HG03469 (cell line): ENCODE data around the gene SLC7A9.
"Not testable (repeated sequence)": the region's sequence is repeated elsewhere in the genome, so short reads cannot be mapped to it uniquely, and the experiment has no call there.

Experiments used
- ATAC-seq: cut with Tn5 transposase; IDR thresholded peaks from one replicate; pipeline ENCODE4 v1.9.1; 2021; ENCODE audit warnings: mild to moderate bottlenecking, moderate library complexity, moderate number of reproducible peaks; ENCODE audit not compliant: unreplicated experiment

SLC7A9 gene

DNA sequence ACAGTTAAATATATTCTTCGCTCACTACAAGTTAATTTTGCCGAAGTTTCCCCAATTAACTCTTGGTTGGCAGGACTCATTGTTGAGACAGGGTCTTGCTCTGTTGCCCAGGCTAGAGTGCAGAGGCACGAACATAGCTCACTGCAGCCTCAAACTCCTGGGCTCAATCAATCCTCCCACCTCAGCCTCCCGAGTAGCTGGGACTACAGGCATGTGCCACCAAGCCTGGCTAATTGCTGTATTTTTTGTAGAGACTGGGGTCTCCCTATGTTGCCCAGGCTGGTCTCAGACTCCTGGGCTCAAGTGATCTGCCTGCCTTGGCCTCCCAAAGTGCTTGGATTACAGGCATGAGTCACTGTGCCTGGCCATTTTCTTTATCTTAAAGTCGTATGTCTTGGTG lies 15.7 kb upstream of the SLC7A9 start:
- not testable (repeated sequence) for ATAC-seq

DNA sequence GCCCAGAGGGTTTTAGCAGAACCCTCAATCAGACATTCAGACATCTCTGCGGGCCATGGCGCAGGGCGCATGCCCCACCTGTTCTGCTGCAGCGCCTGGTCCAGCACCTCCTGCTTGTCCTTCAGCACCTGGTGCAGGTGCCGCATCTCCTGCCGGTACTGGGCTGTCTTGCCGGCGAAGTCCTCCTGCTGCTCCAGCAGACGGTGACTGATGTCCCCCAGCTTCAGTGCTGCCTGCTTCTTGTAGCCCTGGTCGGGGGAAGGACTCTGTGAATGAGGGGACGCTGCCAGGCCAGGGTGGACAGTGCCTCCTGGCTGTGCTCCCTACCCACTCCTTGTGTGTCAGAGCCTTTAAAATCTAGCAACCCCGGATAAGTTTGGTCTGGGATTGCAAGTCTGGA lies 12.2 kb upstream of the SLC7A9 start:
- ATAC-seq = no peak

DNA sequence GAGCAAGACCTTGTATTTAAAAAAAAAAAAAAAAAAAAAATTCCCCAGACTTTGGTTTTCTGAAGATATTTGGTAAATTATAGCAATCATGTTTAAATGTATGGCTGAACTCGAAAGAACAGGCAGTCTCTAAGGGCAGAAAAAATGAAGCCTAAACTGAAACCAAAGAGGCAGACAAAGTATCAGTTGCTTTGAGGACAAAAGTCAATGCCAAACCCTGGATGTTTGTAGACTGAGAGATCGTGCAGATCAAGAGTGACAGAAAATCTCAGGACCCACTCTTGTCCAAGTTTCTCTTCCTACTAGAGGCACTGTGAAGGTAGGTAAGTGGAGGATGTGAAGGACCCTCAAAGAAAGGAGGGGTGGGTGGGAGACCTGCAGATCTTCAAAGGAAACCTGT lies 11.1 kb upstream of the SLC7A9 start:
- ATAC-seq = no peak

- ATAC-seq = no peak
These were observed 10.2 kb upstream of the SLC7A9 start for GRCh38 chr19:32879741-32880140.

DNA sequence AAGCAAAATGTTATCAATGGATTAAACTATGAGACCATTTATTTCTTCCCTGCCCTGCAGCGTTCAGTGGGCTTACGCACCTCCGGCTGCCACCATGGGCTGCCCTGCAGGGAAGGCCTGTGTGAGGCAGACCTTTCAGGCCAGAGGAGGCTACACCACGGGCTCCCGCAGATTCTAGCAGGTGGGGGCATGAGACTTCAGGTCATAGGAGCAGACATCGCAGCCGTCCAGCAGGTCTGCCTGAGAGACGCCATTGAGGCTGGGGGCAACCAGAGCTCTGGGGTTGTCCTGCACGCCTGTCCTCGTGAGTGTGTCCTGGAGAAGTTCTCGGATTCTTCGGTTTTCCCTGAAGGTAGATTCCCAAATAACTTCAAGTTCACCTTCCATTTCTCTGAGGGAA lies 9.4 kb upstream of the SLC7A9 start:
- no peak for ATAC-seq

DNA sequence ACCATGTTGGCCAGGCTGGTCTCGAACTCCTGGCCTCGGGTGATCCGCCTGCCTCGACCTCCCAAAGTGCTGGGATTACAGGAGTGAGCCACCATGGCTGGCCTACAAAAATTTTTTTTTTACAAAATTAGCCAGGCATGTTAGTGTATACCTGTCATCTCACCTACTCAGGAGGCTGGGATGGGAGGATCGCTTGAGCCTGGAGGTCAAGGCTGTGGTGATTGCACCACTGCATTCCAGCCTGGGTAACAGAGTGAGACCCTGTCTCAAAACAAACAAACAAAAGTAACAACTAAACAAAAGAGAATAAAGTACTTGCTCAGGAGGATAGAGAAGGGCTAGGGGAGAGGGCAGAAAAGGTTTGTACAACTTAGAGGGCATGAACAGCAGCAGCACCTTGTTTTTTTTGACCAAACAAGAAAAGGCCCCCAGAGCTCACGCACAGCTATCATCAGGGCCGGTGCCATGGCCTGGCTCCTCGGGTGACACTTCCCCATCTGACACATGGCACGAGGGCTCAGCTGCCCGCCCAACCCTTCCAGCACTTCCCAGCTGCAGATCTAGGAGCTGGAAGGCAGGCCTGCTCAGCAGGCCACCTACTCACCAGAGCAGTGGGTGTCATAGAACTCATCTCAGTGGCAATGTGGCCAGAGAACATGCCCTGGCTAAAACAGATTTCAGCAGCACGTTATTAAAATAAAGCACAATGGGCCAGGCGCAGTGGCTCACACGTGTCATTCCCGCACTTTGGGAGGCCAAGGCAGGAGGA lies 8.6 kb upstream of the SLC7A9 start:
- no peak for ATAC-seq

- ATAC-seq = no peak
These were observed 7.9 kb upstream of the SLC7A9 start for GRCh38 chr19:32877323-32877912.

DNA sequence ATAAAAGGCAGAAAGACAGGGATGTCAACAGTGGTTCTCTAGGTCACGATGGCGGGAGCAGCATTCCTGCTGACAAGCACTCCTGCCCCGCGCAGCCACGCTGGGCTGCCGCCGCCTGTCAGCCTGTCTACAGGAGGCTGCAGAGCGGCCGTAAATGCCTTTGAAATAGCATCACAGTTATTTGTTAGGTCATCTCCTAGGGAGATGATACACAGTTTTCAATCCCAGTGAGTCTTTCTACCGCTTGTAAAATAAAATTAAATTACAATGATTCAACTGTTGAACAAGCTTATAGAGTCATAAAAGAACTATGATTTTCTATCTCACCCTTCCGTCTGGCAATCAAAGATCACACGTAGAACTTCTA lies 7.3 kb upstream of the SLC7A9 start:
- no peak for ATAC-seq

DNA sequence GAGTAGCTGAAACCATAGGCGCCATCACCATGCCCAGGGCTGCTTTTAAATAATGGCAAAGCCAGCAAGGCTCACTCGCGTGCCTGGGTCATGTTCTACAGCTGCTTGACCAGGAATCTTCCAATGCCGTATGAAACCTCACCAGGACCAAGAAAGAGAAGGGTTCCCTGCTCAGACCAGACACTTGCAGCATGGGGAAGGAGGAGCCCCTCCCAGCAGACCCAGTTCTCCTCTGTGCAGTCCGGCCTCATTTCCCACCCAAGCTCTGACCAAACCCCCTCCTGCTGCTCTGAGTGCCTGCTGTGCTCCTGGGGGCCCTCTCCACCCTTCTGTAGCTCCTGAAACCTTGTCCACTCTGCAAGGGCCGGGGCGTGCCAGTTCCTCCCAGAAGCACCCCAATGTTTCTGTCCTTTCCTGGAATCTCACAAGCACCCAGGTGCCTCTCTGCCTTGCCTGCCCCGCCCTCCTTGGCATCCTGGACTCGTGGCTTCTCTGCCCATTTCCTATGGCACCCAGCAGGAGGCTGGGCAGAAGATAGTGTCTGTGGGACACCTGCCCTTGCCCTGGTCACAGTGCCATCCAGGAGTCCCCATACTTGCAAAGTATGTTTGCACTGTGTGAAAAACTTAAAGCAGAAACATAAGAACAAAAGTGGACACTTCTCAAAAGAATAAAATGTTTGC lies 6.8 kb upstream of the SLC7A9 start:
- ATAC-seq = no peak

DNA sequence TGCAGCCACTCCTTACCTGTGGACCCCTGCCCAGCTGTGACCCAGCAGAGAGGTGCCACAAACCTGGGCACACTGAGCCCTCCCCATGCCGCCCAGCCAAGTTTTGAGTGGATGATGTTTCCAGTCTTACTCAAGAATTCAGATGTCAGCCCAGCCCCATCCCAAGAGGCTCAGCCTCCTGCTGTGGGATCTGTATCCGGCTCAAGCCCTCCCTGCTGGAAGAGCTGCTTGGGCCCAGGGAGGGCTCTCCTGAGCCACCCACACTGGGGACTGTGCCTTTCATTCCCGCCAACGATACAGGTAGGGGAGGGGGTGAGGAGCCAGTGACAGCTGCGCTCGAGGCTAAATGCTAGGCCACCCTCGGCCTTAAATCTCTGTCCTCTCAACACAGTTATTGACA lies 5.9 kb upstream of the SLC7A9 start:
- ATAC-seq = no peak

DNA sequence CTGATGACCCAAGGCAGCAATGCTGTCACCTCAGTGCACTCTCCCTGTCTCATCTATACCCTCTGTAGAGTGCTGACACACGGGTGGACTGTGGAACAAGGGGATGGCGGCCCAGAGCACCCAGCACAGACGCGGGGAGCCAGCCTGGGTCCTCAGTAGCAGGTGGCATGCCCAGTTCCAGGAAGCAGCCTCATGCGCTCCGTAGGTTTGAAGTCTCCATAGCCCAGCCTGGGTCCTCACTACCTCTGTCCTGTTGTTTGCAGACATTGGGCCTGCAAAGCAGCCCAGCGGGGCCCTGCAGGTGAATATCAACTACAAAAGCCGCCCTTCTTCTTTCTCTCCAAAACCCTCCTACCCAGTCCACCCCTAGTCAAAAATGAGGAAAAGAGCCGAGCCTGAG lies 5.0 kb upstream of the SLC7A9 start:
- no peak for ATAC-seq

GRCh38 chr19:32873247-32873959 lies 3.8 kb upstream of the SLC7A9 start:
- ATAC-seq = no peak

DNA sequence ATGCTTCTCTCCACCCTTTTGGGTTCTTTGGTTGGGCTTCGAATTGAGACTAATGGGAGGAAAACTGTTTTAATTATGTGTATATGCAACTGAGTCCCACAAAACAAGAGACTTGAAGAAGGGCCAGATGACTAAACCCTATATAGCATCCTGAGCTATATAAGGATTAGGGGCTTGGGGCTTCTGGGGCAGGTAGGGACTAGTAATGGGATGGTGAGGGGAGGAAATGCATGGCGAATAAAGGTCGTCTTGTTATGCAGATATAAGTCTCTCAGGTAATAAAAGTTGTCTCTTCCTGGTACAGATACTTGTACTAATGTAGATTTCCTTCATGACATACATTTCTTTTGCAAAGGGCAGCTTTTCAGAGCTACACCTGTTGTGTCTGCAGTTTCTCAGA lies 2.8 kb upstream of the SLC7A9 start:
- no peak for ATAC-seq

- ATAC-seq = no peak
These were observed 1.4 kb upstream of the SLC7A9 start for GRCh38 chr19:32870981-32871451.

DNA sequence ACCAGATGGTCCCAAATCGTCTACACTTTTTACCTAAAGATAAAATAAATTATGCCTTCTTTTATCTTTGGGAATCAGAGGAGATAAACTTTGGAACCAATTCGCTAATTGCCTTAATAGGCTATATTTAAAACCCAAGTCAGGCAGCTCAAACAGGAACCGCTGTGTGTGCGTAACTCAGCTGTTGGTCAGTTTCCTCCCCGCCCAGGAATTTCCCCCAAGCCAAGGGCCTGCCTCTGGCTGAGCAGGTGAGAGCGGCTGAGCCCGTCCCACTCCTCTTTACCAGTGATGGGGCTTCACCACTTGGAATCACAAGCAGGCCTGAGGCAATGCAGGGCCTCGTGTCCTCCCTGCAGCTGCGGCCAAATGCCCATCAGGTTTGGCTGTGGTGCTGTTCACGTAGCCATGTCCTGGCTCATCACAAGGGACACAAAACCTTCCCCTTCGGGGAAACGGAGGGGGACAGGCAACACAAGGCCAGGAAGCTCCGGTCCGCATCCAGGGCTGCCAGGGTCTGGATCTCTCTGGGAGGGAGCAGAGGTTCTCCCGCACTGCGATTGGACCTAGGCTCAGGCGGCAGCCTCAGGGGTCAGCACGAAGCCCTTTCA lies 503 bp upstream of the SLC7A9 start:
- no peak for ATAC-seq

DNA sequence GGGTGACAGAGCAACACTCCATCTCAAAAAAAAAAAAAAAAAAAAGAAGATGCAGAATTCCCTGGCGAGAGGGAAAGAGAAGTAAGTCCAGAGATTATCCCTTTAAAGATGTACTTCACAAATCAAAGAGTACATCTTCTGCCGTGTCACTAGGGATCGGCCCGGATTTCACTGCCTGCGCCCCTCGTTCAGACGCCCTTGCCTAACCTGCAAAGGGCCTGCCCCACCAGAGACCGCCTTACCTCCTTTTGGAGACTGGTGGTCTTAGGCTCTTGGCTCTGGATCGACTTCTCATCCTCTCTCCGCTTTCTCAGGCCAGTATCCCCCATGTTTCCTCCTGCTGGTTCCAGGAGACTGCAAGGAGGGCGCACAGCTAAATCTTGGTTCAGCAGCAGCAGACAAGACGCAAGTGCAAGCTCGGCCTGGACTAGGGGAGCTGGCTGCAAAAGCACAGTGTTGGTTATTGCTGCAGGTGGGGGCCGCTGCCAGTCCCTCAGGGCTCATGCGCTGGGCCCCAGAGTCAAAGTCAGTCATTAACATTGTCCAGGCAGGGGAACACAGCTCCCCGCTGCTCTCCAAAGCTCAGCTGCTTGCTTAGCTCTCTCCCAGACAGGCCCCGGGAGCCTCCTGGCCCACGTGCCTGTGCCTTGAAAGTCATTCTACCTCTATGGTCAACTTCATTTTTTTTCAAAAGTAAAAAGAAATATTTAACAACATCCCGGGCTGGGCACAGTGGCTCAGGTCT lies 1.2 kb downstream of the SLC7A9 start:
- no peak for ATAC-seq

DNA sequence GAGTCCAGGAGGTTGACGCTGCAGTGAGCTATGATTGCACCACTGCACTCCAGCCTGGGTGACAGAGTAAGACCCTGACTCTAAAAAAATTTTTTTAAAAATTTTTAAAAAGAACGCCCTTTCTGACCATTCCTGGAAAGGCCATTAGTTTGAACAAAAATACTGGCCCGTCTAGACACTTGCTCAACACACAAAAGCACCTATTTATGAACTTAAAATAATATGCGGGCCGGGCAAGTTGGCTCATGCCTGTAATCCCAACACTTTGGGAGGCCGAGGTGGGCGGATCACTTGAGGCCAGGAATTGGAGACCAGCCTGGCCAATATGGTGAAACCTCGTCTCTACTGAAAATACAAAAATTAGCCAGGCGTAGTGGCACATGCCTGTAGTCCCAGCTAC lies 2.1 kb downstream of the SLC7A9 start:
- not testable (repeated sequence) for ATAC-seq

- ATAC-seq = no peak
These were observed 2.9 kb downstream of the SLC7A9 start for GRCh38 chr19:32866564-32867265.

DNA sequence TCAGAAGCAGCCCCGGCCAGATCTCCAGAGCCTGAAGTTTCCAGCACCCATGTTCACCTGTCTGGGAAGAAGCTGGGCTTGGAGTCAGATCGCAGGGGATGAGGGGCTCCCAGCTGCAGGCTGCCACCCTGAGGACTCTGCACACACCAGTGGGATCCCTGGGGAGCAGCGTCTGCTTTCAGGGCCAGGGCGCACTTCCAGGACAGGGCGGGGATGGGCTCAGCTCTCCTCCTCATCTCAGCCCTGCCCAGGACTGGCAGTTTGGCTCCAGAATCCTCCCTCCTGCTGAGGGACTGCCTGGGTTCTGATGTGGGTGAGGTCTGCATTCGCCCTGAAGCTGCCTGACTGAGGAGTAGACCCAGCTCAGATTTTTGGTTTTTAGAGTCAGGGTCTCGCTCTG lies 3.5 kb downstream of the SLC7A9 start:
- ATAC-seq = no peak

DNA sequence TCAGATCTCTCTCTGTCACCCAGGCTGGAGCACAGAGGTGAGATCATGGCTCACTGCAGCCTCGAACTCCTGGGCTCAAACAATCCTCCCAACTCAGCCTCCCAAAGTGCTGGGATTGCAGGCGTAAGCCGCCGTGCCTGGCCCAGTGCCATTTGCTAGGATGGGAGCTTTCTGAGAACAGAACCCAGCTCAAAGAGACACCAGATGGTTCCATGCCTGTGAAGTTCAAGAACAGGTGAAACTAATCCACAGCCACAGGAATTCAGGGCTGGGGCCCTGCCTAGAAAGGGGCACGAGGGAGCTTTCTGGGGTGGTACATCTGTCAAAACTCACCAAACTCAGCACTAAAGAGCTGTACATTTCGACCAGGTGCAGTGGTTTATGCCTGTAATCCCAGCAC lies 4.2 kb downstream of the SLC7A9 start:
- no peak for ATAC-seq
